Esophagus squamous epithelium (tissue), 5 donors: ENCODE measurements around the gene DCAKD. TPM values are rescaled to one million over a fixed set of nuclear protein-coding genes. Genes with fewer than 3 reads are reported as not detected.

Experiments
- DNase-seq: peaks from one replicate; lab custom pipeline; 2025; lab: John Stamatoyannopoulos, UW
- H3K27ac ChIP-seq, 4 donors: fragments of 200-600 bp; sonication (generic); one replicate each; pipeline ENCODE4 v1.5.1; 2016 to 2019; ENCODE audit warnings: mild to moderate bottlenecking in 1 of 4
- H3K27me3 ChIP-seq, 4 donors: fragments of 200-600 bp; sonication (generic); 1 replicate in 3 of 4; 2 replicates in 1 of 4; pipeline versions ENCODE4 v1.5.1 to v1.6.0; 2017 to 2021; ENCODE audit warnings: antibody characterized with exemption in 1 of 4
- H3K36me3 ChIP-seq, 3 donors: fragments of 200-600 bp; sonication (generic); one replicate each; pipeline ENCODE4 v1.5.1; 2016 to 2019
- H3K4me1 ChIP-seq, 3 donors: fragments of 200-600 bp; sonication (generic); one replicate each; pipeline ENCODE4 v1.5.1; 2017 to 2019
- H3K4me3 ChIP-seq, 4 donors: fragments of 200-600 bp; sonication (generic); 1 replicate in 3 of 4; 2 replicates in 1 of 4; pipeline ENCODE4 v1.5.1; 2016 to 2019; ENCODE audit warnings: mild to moderate bottlenecking in 2 of 4, moderate library complexity in 1 of 4
- H3K9me3 ChIP-seq, 3 donors: fragments of 200-600 bp; sonication (generic); one replicate each; pipeline ENCODE4 v1.5.1; 2016 to 2019
- POLR2A ChIP-seq, 4 donors: fragments of 450-650 bp; IDR thresholded peaks; one replicate each; pipeline ENCODE4 v1.6.1; 2017; ENCODE audit warnings: antibody characterized with exemption in 4 of 4, mild to moderate bottlenecking in 4 of 4, moderate library complexity in 3 of 4
- WGBS, 2 donors: methylation state at CpG; one replicate each; pipeline ENCODE4 v1.1.5; 2018; 5-methylcytosine and 5-hydroxymethylcytosine counted together
- intact Hi-C: fragments of 100-400 bp; cut with DNase I; formaldehyde crosslinking; loops from one replicate; pipeline ENCODE4 v1.15.0; 2022
- total RNA-seq, 4 donors: library from RNA; depleted of rRNA; stranded (reverse); fragments of >200 nt; gene quantifications; one replicate each; pipeline ENCODE4 v1.1.0, GENCODE V29; 2016
- TF ChIP-seq, protein P1 (sequence below), 6 experiments: fragments of 450-650 bp in 4 of 6; fragments of 200-600 bp in 2 of 6; sonication (generic) in 2 of 6; IDR thresholded peaks; one replicate each; pipeline ENCODE4 v1.5.1; 2016 to 2019; ENCODE audit warnings: antibody characterized with exemption in 6 of 6, mild to moderate bottlenecking in 4 of 6, moderate library complexity in 4 of 6
- donor health status: DM: yes; HTN: yes; CAD: no.

The DCAKD gene
- total RNA-seq, 4 donors from 2014 or later, result 23.8 to 44.1 (median 34.7) TPM

DNA sequence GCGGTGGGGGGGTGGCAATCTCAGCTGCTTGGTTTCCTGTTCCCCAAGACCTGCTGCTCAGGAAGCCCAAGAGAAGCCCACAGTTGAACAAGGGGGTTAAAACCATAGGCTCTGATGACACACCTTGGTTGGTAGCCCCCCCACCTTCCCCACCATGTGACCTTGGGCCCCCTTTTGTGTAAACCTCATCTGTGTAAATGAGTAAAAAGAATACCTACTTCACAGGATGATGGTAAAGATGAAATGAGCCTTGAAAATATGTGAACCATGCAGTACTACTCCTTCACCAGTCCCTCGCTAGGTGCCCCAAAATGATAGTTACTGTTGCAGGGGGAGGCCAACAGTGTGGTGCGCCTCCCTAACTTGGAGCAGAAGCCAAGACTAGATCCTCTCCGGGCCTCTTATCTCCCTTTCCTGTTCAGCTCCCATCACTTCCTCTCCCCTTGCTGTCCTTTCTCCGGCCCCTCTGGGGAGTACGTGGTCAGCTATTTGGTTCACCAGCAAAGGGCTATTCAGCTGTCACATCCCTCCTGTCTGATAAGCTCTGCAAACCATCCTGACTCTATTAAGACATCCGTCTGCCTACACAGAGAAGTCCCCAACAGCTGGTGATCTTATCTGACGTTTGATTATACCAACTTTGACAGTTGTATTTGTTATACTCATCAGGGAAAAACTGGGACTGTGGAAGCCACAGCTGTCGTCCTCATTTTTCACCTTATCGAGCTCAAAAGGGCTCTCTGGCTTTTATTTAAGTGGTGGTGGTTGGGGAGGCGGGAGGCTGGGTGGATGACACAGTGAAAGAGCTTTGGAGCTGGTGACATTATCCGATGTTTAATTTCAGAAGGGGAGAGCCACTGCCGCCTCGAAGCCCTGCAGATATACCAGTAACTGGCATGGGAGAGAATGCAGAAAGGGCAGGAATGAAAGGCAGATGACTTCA lies 19.9 kb downstream of the DCAKD start:
- H3K9me3 ChIP-seq, result no peaks in the 10 kb centered on the region
- intact Hi-C loops, result no loop called here
- no peaks in the 10 kb centered on the region for H3K4me1 ChIP-seq
- no peak overlapping the region for H3K4me3 ChIP-seq
- H3K36me3 ChIP-seq, result peaks cover 24 to 97% (median 31%) of the 10 kb centered on the region in 3 donors
- H3K27ac ChIP-seq, result no peak overlapping the region
- 72 to 73% methylated on average over 13 of the region's 14 CpGs for WGBS, 2 donors
- no peak for TF ChIP-seq POLR2A (IDR thresholded peaks at IDR 0.05)
- TF ChIP-seq, protein P1, sequence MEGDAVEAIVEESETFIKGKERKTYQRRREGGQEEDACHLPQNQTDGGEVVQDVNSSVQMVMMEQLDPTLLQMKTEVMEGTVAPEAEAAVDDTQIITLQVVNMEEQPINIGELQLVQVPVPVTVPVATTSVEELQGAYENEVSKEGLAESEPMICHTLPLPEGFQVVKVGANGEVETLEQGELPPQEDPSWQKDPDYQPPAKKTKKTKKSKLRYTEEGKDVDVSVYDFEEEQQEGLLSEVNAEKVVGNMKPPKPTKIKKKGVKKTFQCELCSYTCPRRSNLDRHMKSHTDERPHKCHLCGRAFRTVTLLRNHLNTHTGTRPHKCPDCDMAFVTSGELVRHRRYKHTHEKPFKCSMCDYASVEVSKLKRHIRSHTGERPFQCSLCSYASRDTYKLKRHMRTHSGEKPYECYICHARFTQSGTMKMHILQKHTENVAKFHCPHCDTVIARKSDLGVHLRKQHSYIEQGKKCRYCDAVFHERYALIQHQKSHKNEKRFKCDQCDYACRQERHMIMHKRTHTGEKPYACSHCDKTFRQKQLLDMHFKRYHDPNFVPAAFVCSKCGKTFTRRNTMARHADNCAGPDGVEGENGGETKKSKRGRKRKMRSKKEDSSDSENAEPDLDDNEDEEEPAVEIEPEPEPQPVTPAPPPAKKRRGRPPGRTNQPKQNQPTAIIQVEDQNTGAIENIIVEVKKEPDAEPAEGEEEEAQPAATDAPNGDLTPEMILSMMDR (IDR thresholded peaks at IDR 0.05), result no peak
- DNase-seq, result no peak
- no peaks in the 10 kb centered on the region for H3K27me3 ChIP-seq

DNA sequence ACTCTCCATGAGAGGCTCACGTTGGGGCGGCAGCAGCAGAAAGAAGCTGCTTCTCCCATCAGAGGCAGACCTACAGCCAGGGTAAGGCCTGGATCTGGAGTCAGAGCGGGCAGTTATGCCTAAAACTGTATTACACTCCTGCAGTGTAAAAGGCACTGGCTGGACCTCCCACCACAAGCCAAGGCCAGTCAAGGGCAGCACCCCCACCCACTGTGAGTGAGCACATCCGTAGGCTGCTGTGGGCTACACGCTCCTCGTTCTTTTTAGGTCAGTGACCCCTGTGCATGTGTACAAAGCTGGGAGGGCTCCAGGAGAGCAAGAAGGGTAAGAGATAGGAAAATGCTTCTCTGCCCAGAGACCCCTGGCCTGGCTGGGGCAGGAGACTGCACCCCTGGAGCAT lies 20.7 kb downstream of the DCAKD start:
- intact Hi-C loops, result no loop called here
- Histone ChIP-seq H3K27me3 (no peaks in the 10 kb centered on the region), H3K4me3 (no peak overlapping the region), H3K9me3 (no peaks in the 10 kb centered on the region), H3K36me3 (peaks cover 24 to 96% (median 28%) of the 10 kb centered on the region in 3 donors), H3K27ac (no peak overlapping the region), H3K4me1 (no peaks in the 10 kb centered on the region)
- DNase-seq, result no peak
- WGBS, 2 donors, result 79 to 80% methylated on average over 2 to 3 of the region's 6 CpGs
- TF ChIP-seq, protein P1 (IDR thresholded peaks at IDR 0.05), result no peak
- TF ChIP-seq POLR2A (IDR thresholded peaks at IDR 0.05), result no peak

DNA sequence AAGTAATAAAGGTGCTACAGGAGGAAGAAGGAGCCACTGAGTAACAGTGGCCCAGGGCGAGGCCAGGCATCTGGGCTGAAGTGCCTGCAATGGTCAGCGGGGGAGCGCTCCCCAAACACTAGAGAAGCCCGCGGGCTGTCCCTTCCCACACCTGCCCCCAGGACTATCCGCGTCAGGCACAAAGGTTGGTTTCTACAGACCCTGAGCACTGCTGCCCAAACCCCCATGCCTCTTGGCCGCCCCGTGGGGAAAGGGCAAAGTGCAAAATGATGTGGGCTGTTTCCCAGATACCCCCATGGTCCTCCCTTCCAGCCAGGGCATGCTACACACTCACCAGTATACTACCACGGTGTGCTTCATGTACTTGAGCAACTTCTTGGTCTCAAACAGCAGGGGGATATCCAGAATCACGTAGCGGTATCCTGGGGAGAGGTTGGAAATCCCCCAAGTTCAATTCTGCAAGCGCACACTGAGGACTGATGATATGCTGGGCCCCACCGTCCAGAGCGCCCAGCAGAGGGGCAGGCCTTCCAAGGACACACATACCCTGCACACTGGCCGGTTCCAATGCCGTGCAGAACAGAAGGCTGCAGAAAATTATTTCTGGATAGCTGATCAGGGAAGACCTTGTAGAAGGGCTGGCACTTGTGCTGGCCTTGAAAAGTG lies 21.5 kb downstream of the DCAKD start:
- Histone ChIP-seq H3K27ac (no peak overlapping the region), H3K36me3 (peaks cover 24 to 92% (median 25%) of the 10 kb centered on the region in 3 donors), H3K9me3 (no peaks in the 10 kb centered on the region), H3K4me1 (no peaks in the 10 kb centered on the region), H3K27me3 (no peaks in the 10 kb centered on the region), H3K4me3 (no peak overlapping the region)
- WGBS, 2 donors, result 83 to 85% methylated on average over 5 to 8 of the region's 17 CpGs
- intact Hi-C loops, result no loop called here
- no peak for TF ChIP-seq POLR2A (IDR thresholded peaks at IDR 0.05)
- TF ChIP-seq, protein P1 (IDR thresholded peaks at IDR 0.05), result no peak
- no peak for DNase-seq

DNA sequence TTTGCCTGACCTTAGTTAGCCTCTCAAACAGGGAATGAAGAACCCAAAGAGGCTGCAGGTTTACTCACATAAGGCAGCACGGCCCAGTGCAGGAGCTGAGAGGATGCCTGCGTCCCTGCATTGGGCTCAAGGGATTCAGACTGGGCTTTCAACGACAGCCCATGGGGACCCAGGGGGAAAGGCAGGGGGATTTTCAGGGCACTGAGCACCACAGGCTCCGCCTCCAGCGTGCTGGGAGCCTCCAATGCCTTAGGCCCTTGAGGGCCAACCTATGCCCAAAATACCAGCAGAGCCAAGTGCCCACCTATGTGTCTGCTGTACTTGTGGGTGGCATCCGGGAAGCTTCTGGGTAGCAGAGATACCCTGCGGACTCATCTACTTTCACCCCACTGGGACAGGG lies 22.3 kb downstream of the DCAKD start:
- WGBS, 2 donors, result 91 to 98% methylated on average over 4 to 5 of the region's 7 CpGs
- H3K27ac ChIP-seq, result no peak overlapping the region
- H3K27me3 ChIP-seq, result no peaks in the 10 kb centered on the region
- no peaks in the 10 kb centered on the region for H3K9me3 ChIP-seq
- peaks cover 21 to 91% (median 22%) of the 10 kb centered on the region in 3 donors for H3K36me3 ChIP-seq
- H3K4me3 ChIP-seq, result no peak overlapping the region
- intact Hi-C loops, result no loop called here
- no peaks in the 10 kb centered on the region for H3K4me1 ChIP-seq
- DNase-seq, result no peak
- TF ChIP-seq POLR2A (IDR thresholded peaks at IDR 0.05), result no peak
- TF ChIP-seq, protein P1 (IDR thresholded peaks at IDR 0.05), result no peak
